OCI-LY1 (cell line): ENCODE results near the gene UBAP1L.

ENCODE experiments used
- H2AFZ ChIP-seq: fragments of 200-600 bp; sonication (generic), shearing (Covaris generic); 2 replicates; pipeline ENCODE4 v1.6.0; 2014; ENCODE audit warnings: antibody characterized with exemption, mild to moderate bottlenecking, low read length
- H3F3A ChIP-seq: fragments of 200-600 bp; sonication (generic), shearing (Covaris generic); 2 replicates; pipeline ENCODE4 v1.6.0; 2014; ENCODE audit warnings: mild to moderate bottlenecking, antibody characterized with exemption, low read length, moderate library complexity; ENCODE audit not compliant: insufficient read depth
- H3K27ac ChIP-seq: fragments of 200-600 bp; sonication (generic); 2 replicates; pipeline ENCODE4 v1.5.1; 2014; ENCODE audit warnings: low read length, mixed run types, mild to moderate bottlenecking, low read depth; ENCODE audit not compliant: poor library complexity, severe bottlenecking
- H3K27me3 ChIP-seq: fragments of 200-600 bp; sonication (generic); 2 replicates; pipeline ENCODE4 v1.6.0; 2014; ENCODE audit warnings: antibody characterized with exemption, mild to moderate bottlenecking, low read length, moderate library complexity; ENCODE audit not compliant: insufficient read depth
- H3K36me3 ChIP-seq: fragments of 200-600 bp; sonication (generic); 2 replicates; pipeline ENCODE4 v1.6.1; 2014; ENCODE audit warnings: mild to moderate bottlenecking, antibody characterized with exemption, low read length, moderate library complexity, mixed read lengths; ENCODE audit not compliant: insufficient read depth
- H3K4me1 ChIP-seq: fragments of 200-600 bp; sonication (generic); 2 replicates; pipeline ENCODE4 v1.5.1; 2014; ENCODE audit warnings: mild to moderate bottlenecking, low read length, moderate library complexity; ENCODE audit not compliant: insufficient read depth, severe bottlenecking
- H3K4me2 ChIP-seq: fragments of 200-600 bp; sonication (generic), shearing (Covaris generic); 2 replicates; pipeline ENCODE4 v1.6.1; 2014; ENCODE audit warnings: low read length
- H3K4me3 ChIP-seq: fragments of 200-600 bp; sonication (generic); 2 replicates; pipeline ENCODE4 v1.5.1; 2014; ENCODE audit warnings: low read length, low read depth, mild to moderate bottlenecking, mixed read lengths; ENCODE audit not compliant: poor library complexity, severe bottlenecking
- H3K79me2 ChIP-seq: fragments of 200-600 bp; shearing (Covaris generic); 2 replicates; pipeline ENCODE4 v1.6.1; 2016; ENCODE audit warnings: mixed run types, low read length, mixed read lengths; ENCODE audit not compliant: insufficient read depth
- H3K9ac ChIP-seq: fragments of 200-600 bp; sonication (generic), shearing (Covaris generic); 2 replicates; pipeline ENCODE4 v1.6.1; 2014; ENCODE audit warnings: mild to moderate bottlenecking, low read length, mixed read lengths
- H3K9me2 ChIP-seq: fragments of 200-600 bp; sonication (generic), shearing (Covaris generic); 2 replicates; pipeline ENCODE4 v1.6.1; 2014; ENCODE audit warnings: low read depth, mild to moderate bottlenecking, low read length, mixed read lengths
- H3K9me3 ChIP-seq: fragments of 200-600 bp; shearing (Covaris generic); 2 replicates; pipeline ENCODE4 v1.6.1; 2014; ENCODE audit warnings: low read length, mixed read lengths
- H4K20me1 ChIP-seq: fragments of 200-600 bp; sonication (generic), shearing (Covaris generic); 2 replicates; pipeline ENCODE4 v1.6.0; 2016; ENCODE audit warnings: mild to moderate bottlenecking, low read length; ENCODE audit not compliant: insufficient read depth
- CTCF ChIP-seq: fragments of 200-600 bp; sonication (generic), shearing (Covaris generic); IDR thresholded peaks from 2 replicates; pipeline ENCODE4 v1.5.1; 2017; ENCODE audit warnings: mild to moderate bottlenecking, antibody characterized with exemption, low read length, moderate library complexity, mixed read lengths
- EZH2 ChIP-seq: fragments of 200-600 bp; sonication (generic), shearing (Covaris generic); IDR thresholded peaks from 2 replicates; pipeline ENCODE4 v1.8.0; 2017; ENCODE audit warnings: borderline replicate concordance, mixed run types, mild to moderate bottlenecking, antibody characterized with exemption, low read length, moderate library complexity, mixed read lengths

The UBAP1L gene

GRCh38 chr15:65060641-65061397 lies 54.2 kb downstream of the UBAP1L start:
- peaks cover 3% of the 10 kb centered on the region; the same call in 1 of the 2 replicates for H3K27me3 ChIP-seq
- no peak overlapping the region for H3K4me3 ChIP-seq

GRCh38 chr15:65059931-65060596 lies 54.9 kb downstream of the UBAP1L start:
- no peak for TF ChIP-seq EZH2
- no peak for TF ChIP-seq CTCF
- no peaks in the 10 kb centered on the region for H3K9me2 ChIP-seq
- H2AFZ ChIP-seq: no peak overlapping the region
- no peak overlapping the region for H3K4me2 ChIP-seq
- no peaks in the 10 kb centered on the region for H3K4me1 ChIP-seq
- no peaks in the 10 kb centered on the region for H3F3A ChIP-seq
- H3K27me3 ChIP-seq: 0 out of 2 replicates have a peak, but pooled peaks cover 3% of the 10 kb centered on the region
- H3K27ac ChIP-seq: no peak overlapping the region
- no peaks in the 10 kb centered on the region for H3K79me2 ChIP-seq
- H3K36me3 ChIP-seq: no peaks in the 10 kb centered on the region
- H3K9ac ChIP-seq: no peak overlapping the region
- H3K9me3 ChIP-seq: no peaks in the 10 kb centered on the region
- H3K4me3 ChIP-seq: no peak overlapping the region
- H4K20me1 ChIP-seq: no peaks in the 10 kb centered on the region

More at GRCh38 chr15:65060641-65061397, 54.2 kb downstream of the UBAP1L start:
- Histone ChIP-seq H3K36me3 (no peaks in the 10 kb centered on the region), H3F3A (no peaks in the 10 kb centered on the region), H4K20me1 (no peaks in the 10 kb centered on the region), H3K9me3 (no peaks in the 10 kb centered on the region), H3K9me2 (no peaks in the 10 kb centered on the region), H3K79me2 (no peaks in the 10 kb centered on the region), H3K27ac (no peak overlapping the region), H2AFZ (no peak overlapping the region), H3K9ac (no peak overlapping the region), H3K4me1 (no peaks in the 10 kb centered on the region), H3K4me2 (no peak overlapping the region)
- TF ChIP-seq CTCF (no peak), EZH2 (no peak)

- H3K9me2 ChIP-seq: no peaks in the 10 kb centered on the region
- no peaks in the 10 kb centered on the region for H3K27me3 ChIP-seq
- H3K9ac ChIP-seq: no peak overlapping the region
- H3F3A ChIP-seq: no peaks in the 10 kb centered on the region
- H3K79me2 ChIP-seq: no peaks in the 10 kb centered on the region
- no peak overlapping the region for H3K4me3 ChIP-seq
- no peaks in the 10 kb centered on the region for H4K20me1 ChIP-seq
- no peaks in the 10 kb centered on the region for H3K36me3 ChIP-seq
- TF ChIP-seq EZH2: no peak
- H2AFZ ChIP-seq: no peak overlapping the region
- no peaks in the 10 kb centered on the region for H3K9me3 ChIP-seq
- no peak overlapping the region for H3K4me2 ChIP-seq
- no peaks in the 10 kb centered on the region for H3K4me1 ChIP-seq
- no peak overlapping the region for H3K27ac ChIP-seq
Observed at GRCh38 chr15:65059369-65059750, 55.6 kb downstream of the UBAP1L start.
